ENCODE data around the gene ZNRF1. TPM values are rescaled to one million over a fixed set of nuclear protein-coding genes. Genes with fewer than 3 reads are reported as not detected.

Gene ZNRF1
- total and polyA plus RNA-seq, 2 of the 13 experiments (the other 11 are each of a cell fraction or from before 2014, with no cell fraction given), result 43.9 to 58.7 TPM

DNA sequence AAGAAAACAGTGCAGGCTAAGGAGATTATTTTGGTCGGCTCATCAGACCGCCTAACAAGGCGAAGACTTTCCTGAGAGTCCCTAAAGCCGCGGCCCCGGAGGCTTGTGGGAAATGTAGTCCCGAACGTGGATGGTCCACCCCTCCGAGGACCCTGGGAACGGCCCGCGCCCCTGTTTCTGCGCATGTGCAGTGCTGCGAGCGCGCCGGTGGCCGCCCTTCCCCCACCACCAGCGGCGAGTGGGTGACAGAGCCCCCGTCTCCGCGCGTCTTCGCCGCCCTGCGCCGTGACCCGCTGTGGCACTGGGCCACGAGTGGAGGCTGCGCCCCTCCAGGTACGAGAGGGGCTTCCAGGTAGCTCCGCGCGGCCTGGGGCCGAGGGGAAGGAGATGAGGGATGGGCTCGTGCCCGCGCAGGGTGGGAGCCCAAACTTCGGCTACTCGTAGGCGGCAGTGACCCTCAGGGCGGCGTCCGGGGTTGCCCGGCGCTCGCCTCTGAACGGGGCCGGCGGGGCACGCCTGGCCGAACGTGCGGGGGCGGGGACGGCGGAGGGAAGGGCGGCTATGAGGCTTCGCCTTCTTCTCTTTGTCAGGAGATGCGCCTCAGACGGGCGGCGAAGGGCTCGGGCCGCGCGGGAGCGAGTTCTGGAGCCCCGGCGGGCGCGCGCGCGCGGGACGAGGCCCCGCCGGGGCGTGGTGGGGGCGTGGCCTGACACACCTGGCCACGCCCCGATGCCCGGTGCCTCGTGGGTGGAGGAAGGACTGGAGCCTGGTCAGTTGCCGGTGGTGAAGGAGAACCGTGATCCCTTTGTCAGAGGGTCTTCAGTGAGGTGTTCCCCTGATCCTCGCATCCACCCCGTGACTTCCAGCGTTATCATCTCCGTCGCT lies 149.7 kb downstream of the ZNRF1 start, which contains the start of gene ZFP1 (continued):
- TF ChIP-seq ZNF780A (CRISPR knock-in tag; IDR thresholded peaks at IDR 0.05), result no peak
- TF ChIP-seq, protein P1, sequence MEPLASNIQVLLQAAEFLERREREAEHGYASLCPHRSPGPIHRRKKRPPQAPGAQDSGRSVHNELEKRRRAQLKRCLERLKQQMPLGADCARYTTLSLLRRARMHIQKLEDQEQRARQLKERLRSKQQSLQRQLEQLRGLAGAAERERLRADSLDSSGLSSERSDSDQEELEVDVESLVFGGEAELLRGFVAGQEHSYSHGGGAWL (CRISPR knock-in tag; IDR thresholded peaks at IDR 0.05), result peak; percentile 91
- TF ChIP-seq RCOR2 (CRISPR knock-in tag; IDR thresholded peaks at IDR 0.05), result peak; percentile 18; the same call in 1 of the 2 replicates
- TF ChIP-seq HHEX (CRISPR knock-in tag; IDR thresholded peaks at IDR 0.05), result no peak
- TF ChIP-seq ZNF550 (CRISPR knock-in tag; IDR thresholded peaks at IDR 0.05; ENCODE audit: borderline replicate concordance), result peak; percentile 76; the same call in 1 of the 2 replicates
- no peak for TF ChIP-seq DPF2 (CRISPR knock-in tag; IDR thresholded peaks at IDR 0.05; ENCODE audit: borderline replicate concordance, low read depth)
- TF ChIP-seq ZFP36 (IDR thresholded peaks at IDR 0.05; ENCODE audit: borderline replicate concordance, low read depth, low read length, partially characterized antibody), result no peak
- TF ChIP-seq TRIM24 (CRISPR knock-in tag; IDR thresholded peaks at IDR 0.05), result no peak
- TF ChIP-seq, protein P2, sequence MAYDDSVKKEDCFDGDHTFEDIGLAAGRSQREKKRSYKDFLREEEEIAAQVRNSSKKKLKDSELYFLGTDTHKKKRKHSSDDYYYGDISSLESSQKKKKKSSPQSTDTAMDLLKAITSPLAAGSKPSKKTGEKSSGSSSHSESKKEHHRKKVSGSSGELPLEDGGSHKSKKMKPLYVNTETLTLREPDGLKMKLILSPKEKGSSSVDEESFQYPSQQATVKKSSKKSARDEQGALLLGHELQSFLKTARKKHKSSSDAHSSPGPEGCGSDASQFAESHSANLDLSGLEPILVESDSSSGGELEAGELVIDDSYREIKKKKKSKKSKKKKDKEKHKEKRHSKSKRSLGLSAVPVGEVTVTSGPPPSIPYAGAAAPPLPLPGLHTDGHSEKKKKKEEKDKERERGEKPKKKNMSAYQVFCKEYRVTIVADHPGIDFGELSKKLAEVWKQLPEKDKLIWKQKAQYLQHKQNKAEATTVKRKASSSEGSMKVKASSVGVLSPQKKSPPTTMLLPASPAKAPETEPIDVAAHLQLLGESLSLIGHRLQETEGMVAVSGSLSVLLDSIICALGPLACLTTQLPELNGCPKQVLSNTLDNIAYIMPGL (CRISPR knock-in tag; IDR thresholded peaks at IDR 0.05; ENCODE audit: borderline replicate concordance in 1 of 2, low read depth in 1 of 2), result peak; percentile 82 to 93
- no peak; the same call in 1 of the 2 replicates for TF ChIP-seq MATR3 (CRISPR knock-in tag; IDR thresholded peaks at IDR 0.05)
- 0 out of 2 replicates have a peak, but pooled peaks have one; percentile 70 for TF ChIP-seq MYNN (CRISPR knock-in tag; IDR thresholded peaks at IDR 0.05; ENCODE audit: low read depth)
- 0 out of 2 replicates have a peak, but pooled peaks have one; percentile 44 for TF ChIP-seq ARNTL (CRISPR knock-in tag; IDR thresholded peaks at IDR 0.05)
- peak; percentile 99 for TF ChIP-seq AGO2 (optimal IDR thresholded peaks at IDR 0.05; ENCODE audit: low read depth, low read length)
- no peak for TF ChIP-seq GABPA (IDR thresholded peaks at IDR 0.05; ENCODE audit: low read depth, low read length)
- peak; percentile 48 for TF ChIP-seq GABPA (CRISPR knock-in tag; IDR thresholded peaks at IDR 0.05; ENCODE audit: low read depth)
- TF ChIP-seq MED8 (CRISPR knock-in tag; IDR thresholded peaks at IDR 0.05; ENCODE audit: insufficient replicate concordance), result no peak
- TF ChIP-seq ZNF747 (CRISPR knock-in tag; IDR thresholded peaks at IDR 0.05; ENCODE audit: borderline replicate concordance), result 0 out of 2 replicates have a peak, but pooled peaks have one; percentile 90
- TF ChIP-seq, protein P3, sequence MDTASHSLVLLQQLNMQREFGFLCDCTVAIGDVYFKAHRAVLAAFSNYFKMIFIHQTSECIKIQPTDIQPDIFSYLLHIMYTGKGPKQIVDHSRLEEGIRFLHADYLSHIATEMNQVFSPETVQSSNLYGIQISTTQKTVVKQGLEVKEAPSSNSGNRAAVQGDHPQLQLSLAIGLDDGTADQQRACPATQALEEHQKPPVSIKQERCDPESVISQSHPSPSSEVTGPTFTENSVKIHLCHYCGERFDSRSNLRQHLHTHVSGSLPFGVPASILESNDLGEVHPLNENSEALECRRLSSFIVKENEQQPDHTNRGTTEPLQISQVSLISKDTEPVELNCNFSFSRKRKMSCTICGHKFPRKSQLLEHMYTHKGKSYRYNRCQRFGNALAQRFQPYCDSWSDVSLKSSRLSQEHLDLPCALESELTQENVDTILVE (CRISPR knock-in tag; IDR thresholded peaks at IDR 0.05), result peak; percentile 86; the same call in 1 of the 2 replicates
- peak; percentile 71; the same call in 1 of the 2 replicates for TF ChIP-seq TOE1 (CRISPR knock-in tag; IDR thresholded peaks at IDR 0.05)
- no peak for TF ChIP-seq FOXK2 (IDR thresholded peaks at IDR 0.05)
- TF ChIP-seq ZNF382 (CRISPR knock-in tag; IDR thresholded peaks at IDR 0.05; ENCODE audit: borderline replicate concordance), result no peak
- TF ChIP-seq, protein P4, sequence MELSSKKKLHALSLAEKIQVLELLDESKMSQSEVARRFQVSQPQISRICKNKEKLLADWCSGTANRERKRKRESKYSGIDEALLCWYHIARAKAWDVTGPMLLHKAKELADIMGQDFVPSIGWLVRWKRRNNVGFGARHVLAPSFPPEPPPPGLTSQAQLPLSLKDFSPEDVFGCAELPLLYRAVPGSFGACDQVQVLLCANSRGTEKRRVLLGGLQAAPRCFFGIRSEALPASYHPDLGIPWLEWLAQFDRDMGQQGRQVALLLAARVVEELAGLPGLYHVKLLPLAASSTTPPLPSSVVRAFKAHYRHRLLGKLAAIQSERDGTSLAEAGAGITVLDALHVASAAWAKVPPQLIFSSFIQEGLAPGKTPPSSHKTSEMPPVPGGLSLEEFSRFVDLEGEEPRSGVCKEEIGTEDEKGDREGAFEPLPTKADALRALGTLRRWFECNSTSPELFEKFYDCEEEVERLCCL (CRISPR knock-in tag; IDR thresholded peaks at IDR 0.05; ENCODE audit: borderline replicate concordance), result peak; percentile 96
- TF ChIP-seq GATAD2A (CRISPR knock-in tag; IDR thresholded peaks at IDR 0.05), result no peak
- TF ChIP-seq, protein P5, sequence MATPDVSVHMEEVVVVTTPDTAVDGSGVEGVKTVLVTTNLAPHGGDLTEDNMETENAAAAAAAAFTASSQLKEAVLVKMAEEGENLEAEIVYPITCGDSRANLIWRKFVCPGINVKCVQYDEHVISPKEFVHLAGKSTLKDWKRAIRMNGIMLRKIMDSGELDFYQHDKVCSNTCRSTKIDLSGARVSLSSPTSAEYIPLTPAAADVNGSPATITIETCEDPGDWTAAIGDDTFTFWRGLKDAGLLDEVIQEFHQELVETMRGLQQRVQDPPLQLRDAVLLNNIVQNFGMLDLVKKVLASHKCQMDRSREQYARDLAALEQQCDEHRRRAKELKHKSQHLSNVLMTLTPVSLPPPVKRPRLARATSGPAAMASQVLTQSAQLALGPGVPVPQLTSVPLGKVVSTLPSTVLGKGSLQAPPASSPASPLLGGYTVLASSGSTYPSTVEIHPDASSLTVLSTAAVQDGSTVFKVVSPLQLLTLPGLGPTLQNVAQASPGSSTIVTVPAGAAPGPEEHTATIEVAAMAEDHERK (CRISPR knock-in tag; IDR thresholded peaks at IDR 0.05; ENCODE audit: low read depth), result peak; percentile 46; the same call in 1 of the 2 replicates

All from HepG2 (cell line).